Measurements from ENCODE around the gene GATA3.

Gene GATA3

GRCh38 chr10:8037941-8038894 lies 16.3 kb upstream of the GATA3 start:
- no peak for DNase-seq

GRCh38 chr10:8039321-8039881 lies 15.1 kb upstream of the GATA3 start:
- DNase-seq, result no peak

- DNase-seq, result no peak
Observed at GRCh38 chr10:8040651-8041050, 13.8 kb upstream of the GATA3 start.

- no peak for DNase-seq
Observed at GRCh38 chr10:8041284-8041991, 13.1 kb upstream of the GATA3 start.

- no peak for DNase-seq
Observed at GRCh38 chr10:8041992-8042720, 12.3 kb upstream of the GATA3 start.

GRCh38 chr10:8042721-8043568 lies 11.5 kb upstream of the GATA3 start:
- no peak for DNase-seq

GRCh38 chr10:8043569-8044306 lies 10.8 kb upstream of the GATA3 start:
- no peak for DNase-seq

GRCh38 chr10:8044331-8044907 lies 10.1 kb upstream of the GATA3 start:
- no peak for DNase-seq

- no peak for DNase-seq
Observed at GRCh38 chr10:8044908-8045725, 9.4 kb upstream of the GATA3 start.

- DNase-seq, result no peak
Observed at GRCh38 chr10:8045726-8046494, 8.6 kb upstream of the GATA3 start.

GRCh38 chr10:8047452-8048280 lies 6.8 kb upstream of the GATA3 start:
- DNase-seq, result no peak

- DNase-seq, result no peak
Observed at GRCh38 chr10:8048281-8049008, 6.0 kb upstream of the GATA3 start.

GRCh38 chr10:8049045-8049864 lies 5.2 kb upstream of the GATA3 start:
- DNase-seq, result no peak

GRCh38 chr10:8049865-8050555 lies 4.5 kb upstream of the GATA3 start:
- DNase-seq, result no peak

GRCh38 chr10:8050556-8051108 lies 3.9 kb upstream of the GATA3 start:
- no peak for DNase-seq
